ENCODE results near the gene CIAO2B.

CIAO2B gene

DNA sequence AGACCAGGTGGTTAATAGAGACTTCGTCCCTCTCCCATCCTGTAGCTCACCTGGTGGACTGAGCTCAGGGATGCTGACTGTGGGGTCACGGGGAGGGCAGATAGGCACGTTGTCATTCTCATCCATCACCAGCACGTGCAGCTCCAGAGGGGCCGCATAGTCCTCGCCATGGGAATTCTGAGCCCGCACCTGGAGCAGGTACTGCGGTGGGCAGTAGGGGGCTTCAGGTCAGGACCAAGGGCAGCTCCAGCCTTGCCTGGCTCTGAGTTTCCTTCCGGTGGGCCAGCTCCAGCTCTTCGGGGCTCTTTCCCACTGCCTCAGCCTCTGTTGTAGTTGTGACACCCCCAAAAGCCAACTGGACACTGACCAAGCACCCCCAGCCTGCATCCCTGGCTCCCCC is 21.1 kb downstream of the CIAO2B start:
- DNase-seq (ENCODE audit: low read depth in 1 of 2, low spot score in 1 of 2), result no peak
- Histone ChIP-seq H3K27me3 (ENCODE audit: insufficient read depth, poor library complexity, severe bottlenecking) (no peaks in the 10 kb centered on the region), H3K4me3 (replicated peaks; ENCODE audit: insufficient read depth, low read length) (no peak overlapping the region), H3K27ac (replicated peaks) (no peak overlapping the region)
- TF ChIP-seq, protein P1, sequence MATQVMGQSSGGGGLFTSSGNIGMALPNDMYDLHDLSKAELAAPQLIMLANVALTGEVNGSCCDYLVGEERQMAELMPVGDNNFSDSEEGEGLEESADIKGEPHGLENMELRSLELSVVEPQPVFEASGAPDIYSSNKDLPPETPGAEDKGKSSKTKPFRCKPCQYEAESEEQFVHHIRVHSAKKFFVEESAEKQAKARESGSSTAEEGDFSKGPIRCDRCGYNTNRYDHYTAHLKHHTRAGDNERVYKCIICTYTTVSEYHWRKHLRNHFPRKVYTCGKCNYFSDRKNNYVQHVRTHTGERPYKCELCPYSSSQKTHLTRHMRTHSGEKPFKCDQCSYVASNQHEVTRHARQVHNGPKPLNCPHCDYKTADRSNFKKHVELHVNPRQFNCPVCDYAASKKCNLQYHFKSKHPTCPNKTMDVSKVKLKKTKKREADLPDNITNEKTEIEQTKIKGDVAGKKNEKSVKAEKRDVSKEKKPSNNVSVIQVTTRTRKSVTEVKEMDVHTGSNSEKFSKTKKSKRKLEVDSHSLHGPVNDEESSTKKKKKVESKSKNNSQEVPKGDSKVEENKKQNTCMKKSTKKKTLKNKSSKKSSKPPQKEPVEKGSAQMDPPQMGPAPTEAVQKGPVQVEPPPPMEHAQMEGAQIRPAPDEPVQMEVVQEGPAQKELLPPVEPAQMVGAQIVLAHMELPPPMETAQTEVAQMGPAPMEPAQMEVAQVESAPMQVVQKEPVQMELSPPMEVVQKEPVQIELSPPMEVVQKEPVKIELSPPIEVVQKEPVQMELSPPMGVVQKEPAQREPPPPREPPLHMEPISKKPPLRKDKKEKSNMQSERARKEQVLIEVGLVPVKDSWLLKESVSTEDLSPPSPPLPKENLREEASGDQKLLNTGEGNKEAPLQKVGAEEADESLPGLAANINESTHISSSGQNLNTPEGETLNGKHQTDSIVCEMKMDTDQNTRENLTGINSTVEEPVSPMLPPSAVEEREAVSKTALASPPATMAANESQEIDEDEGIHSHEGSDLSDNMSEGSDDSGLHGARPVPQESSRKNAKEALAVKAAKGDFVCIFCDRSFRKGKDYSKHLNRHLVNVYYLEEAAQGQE (IDR thresholded peaks at IDR 0.05; ENCODE audit: insufficient replicate concordance, low read depth), result peak; percentile 76
- no peak for TF ChIP-seq SPI1 (IDR thresholded peaks at IDR 0.05; ENCODE audit: borderline replicate concordance, low read depth)

DNA sequence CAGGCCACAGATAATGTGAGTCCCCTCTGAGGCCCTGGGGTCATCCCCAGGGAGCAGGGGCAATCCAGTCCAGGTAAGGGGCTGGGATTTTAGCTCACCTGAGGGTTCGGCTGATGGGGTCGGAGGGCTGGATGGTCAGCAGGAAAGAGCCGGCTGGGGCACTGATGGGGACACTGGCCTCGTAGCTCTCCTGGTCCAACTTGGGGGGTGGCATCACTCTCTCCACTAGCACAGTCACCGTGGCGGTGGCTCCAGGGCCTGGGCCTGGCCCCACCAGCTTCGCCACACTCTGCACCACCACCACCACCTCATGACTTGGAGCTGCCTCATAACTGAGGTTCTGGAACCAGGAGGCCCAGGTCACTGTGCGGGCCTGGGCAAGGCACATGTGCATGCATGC is 22.4 kb downstream of the CIAO2B start:
- Histone ChIP-seq H3K4me3 (replicated peaks; ENCODE audit: insufficient read depth, low read length) (no peak overlapping the region), H3K27me3 (ENCODE audit: insufficient read depth, poor library complexity, severe bottlenecking) (no peaks in the 10 kb centered on the region), H3K27ac (replicated peaks) (no peak overlapping the region)
- no peak for TF ChIP-seq SPI1 (IDR thresholded peaks at IDR 0.05; ENCODE audit: borderline replicate concordance, low read depth)
- DNase-seq (ENCODE audit: low read depth in 1 of 2, low spot score in 1 of 2), result no peak

DNA sequence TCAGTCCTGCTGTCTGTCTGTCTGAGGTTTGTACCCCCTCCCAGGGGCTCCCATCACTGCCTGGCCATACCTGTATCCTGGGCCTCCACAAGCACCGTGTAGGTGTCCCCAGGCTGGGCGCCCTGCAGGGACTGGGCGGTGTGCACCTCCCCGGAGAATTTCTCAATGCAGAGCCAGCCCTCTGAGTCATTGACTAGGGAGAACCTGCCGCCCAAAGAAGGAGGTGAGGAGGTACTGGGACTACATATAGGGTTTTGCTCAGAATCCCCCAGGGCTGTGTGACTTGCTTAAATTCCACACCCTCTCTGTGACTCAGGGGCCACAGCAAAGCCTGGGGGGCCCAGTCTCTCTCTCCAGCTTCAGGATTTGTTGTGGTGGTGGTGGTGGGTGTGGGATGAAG is 23.1 kb downstream of the CIAO2B start:
- peak in 1 of 2 experiments; percentile 20 for DNase-seq (ENCODE audit: low read depth in 1 of 2, low spot score in 1 of 2)
- no peaks in the 10 kb centered on the region for H3K27me3 ChIP-seq (ENCODE audit: insufficient read depth, poor library complexity, severe bottlenecking)
- H3K27ac ChIP-seq (replicated peaks), result no peak overlapping the region
- no peak overlapping the region for H3K4me3 ChIP-seq (replicated peaks; ENCODE audit: insufficient read depth, low read length)
- TF ChIP-seq, protein P1 (IDR thresholded peaks at IDR 0.05; ENCODE audit: insufficient replicate concordance, low read depth), result no peak
- TF ChIP-seq GABPA (IDR thresholded peaks at IDR 0.05; ENCODE audit: low read depth), result no peak
- TF ChIP-seq SPI1 (IDR thresholded peaks at IDR 0.05; ENCODE audit: borderline replicate concordance, low read depth), result no peak
- TF ChIP-seq, protein P2, sequence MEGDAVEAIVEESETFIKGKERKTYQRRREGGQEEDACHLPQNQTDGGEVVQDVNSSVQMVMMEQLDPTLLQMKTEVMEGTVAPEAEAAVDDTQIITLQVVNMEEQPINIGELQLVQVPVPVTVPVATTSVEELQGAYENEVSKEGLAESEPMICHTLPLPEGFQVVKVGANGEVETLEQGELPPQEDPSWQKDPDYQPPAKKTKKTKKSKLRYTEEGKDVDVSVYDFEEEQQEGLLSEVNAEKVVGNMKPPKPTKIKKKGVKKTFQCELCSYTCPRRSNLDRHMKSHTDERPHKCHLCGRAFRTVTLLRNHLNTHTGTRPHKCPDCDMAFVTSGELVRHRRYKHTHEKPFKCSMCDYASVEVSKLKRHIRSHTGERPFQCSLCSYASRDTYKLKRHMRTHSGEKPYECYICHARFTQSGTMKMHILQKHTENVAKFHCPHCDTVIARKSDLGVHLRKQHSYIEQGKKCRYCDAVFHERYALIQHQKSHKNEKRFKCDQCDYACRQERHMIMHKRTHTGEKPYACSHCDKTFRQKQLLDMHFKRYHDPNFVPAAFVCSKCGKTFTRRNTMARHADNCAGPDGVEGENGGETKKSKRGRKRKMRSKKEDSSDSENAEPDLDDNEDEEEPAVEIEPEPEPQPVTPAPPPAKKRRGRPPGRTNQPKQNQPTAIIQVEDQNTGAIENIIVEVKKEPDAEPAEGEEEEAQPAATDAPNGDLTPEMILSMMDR (IDR thresholded peaks at IDR 0.05; ENCODE audit: insufficient read depth, low read length), result no peak
- no peak for TF ChIP-seq POLR2AphosphoS5 (IDR thresholded peaks at IDR 0.05; ENCODE audit: low read depth)

DNA sequence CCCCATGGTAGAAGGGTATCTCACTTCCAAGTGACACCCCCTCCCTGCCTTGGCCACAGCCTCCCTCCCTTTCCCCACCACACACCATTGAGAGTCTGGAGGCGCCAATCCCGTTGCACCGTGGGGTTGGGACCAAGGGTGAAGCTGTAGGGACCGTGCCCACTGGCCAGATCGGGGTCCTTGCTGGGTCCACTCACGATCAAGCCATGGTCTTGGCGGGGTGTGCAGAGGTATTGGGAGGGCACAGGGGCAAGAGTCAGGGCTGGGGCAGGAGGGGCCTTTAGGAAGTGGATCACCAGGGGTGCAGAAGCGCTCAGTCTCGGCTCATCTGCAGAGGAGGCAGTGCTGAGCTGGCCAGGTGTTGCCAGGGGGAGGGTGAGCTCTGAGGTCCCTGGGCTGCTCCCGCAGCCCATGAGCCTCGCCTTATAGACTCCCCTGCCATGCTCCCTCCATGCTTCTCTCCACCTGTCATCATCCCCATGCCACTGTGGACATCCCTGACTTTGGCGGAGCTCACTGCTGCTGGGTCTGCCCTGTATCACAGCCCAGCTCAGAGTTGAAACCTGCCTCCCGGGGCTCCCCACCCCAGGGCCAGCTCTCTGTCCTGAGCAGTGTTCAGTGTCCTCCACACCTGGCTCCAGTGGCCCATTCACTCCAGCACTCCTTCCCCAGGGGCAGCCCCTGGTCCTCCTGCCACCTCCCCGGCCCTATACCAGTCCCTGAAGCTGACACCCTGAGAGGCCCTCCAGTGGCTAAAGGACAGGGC is 23.8 kb downstream of the CIAO2B start:
- Histone ChIP-seq H3K27me3 (ENCODE audit: insufficient read depth, poor library complexity, severe bottlenecking) (no peaks in the 10 kb centered on the region), H3K27ac (replicated peaks) (no peak overlapping the region), H3K4me3 (replicated peaks; ENCODE audit: insufficient read depth, low read length) (no peak overlapping the region)
- TF ChIP-seq, protein P2 (IDR thresholded peaks at IDR 0.05; ENCODE audit: insufficient read depth, low read length), result no peak
- TF ChIP-seq SPI1 (IDR thresholded peaks at IDR 0.05; ENCODE audit: borderline replicate concordance, low read depth) (no peak), GABPA (IDR thresholded peaks at IDR 0.05; ENCODE audit: low read depth) (no peak), POLR2AphosphoS5 (IDR thresholded peaks at IDR 0.05; ENCODE audit: low read depth) (no peak)
- TF ChIP-seq, protein P1 (IDR thresholded peaks at IDR 0.05; ENCODE audit: insufficient replicate concordance, low read depth), result no peak
- no peak for DNase-seq (ENCODE audit: low read depth in 1 of 2, low spot score in 1 of 2)
